Stimulated activated CD4-positive, alpha-beta T cell treated with anti-CD3 and anti-CD28 coated beads, TNF-alpha, amount 100 ng/mL, for 48 hours (primary cell): ENCODE results near the gene HS6ST3.

Experiments
- DNase-seq, 3 donors: peaks; one replicate each; pipeline ENCODE4 v3.0.0-alpha.2; 2020; ENCODE audit warnings: low read depth in 3 of 3

The HS6ST3 gene

GRCh38 chr13:96308568-96308967 is 218.7 kb downstream of the HS6ST3 start:
- no peak for DNase-seq

GRCh38 chr13:96314974-96315373 is 225.1 kb downstream of the HS6ST3 start:
- DNase-seq, result no peak

- DNase-seq, result no peak
These were observed 248.1 kb downstream of the HS6ST3 start for GRCh38 chr13:96338030-96338429.

- DNase-seq, result no peak
These were observed 252.4 kb downstream of the HS6ST3 start for GRCh38 chr13:96342286-96342685.

- DNase-seq, result no peak
These were observed 253.1 kb downstream of the HS6ST3 start for GRCh38 chr13:96342852-96343465.

- DNase-seq, result no peak
These were observed 257.0 kb downstream of the HS6ST3 start for GRCh38 chr13:96346921-96347320.

- DNase-seq, result no peak
These were observed 283.7 kb downstream of the HS6ST3 start for GRCh38 chr13:96373597-96373996.

GRCh38 chr13:96377835-96378234 is 287.9 kb downstream of the HS6ST3 start:
- DNase-seq, result no peak

- DNase-seq, result no peak
These were observed 290.1 kb downstream of the HS6ST3 start for GRCh38 chr13:96379967-96380366.

GRCh38 chr13:96381681-96382080 is 291.8 kb downstream of the HS6ST3 start:
- DNase-seq, result no peak

- no peak for DNase-seq
These were observed 298.7 kb downstream of the HS6ST3 start for GRCh38 chr13:96388598-96388997.

- DNase-seq, result no peak
These were observed 301.7 kb downstream of the HS6ST3 start for GRCh38 chr13:96391606-96392005.

- no peak for DNase-seq
These were observed 307.9 kb downstream of the HS6ST3 start for GRCh38 chr13:96397807-96398206.

- DNase-seq, result no peak
These were observed 308.6 kb downstream of the HS6ST3 start for GRCh38 chr13:96398486-96398885.

GRCh38 chr13:96403241-96403640 is 313.3 kb downstream of the HS6ST3 start:
- DNase-seq, result no peak

GRCh38 chr13:96403651-96404050 is 313.7 kb downstream of the HS6ST3 start:
- no peak for DNase-seq

- DNase-seq, result no peak
These were observed 326.0 kb downstream of the HS6ST3 start for GRCh38 chr13:96415831-96416385.

- no peak for DNase-seq
These were observed 328.2 kb downstream of the HS6ST3 start for GRCh38 chr13:96417939-96418685.

GRCh38 chr13:96421314-96421713 is 331.4 kb downstream of the HS6ST3 start:
- DNase-seq, result no peak

- DNase-seq, result no peak
These were observed 332.1 kb downstream of the HS6ST3 start for GRCh38 chr13:96422002-96422401.

- no peak for DNase-seq
These were observed 336.3 kb downstream of the HS6ST3 start for GRCh38 chr13:96426167-96426566.

GRCh38 chr13:96428911-96429310 is 339.0 kb downstream of the HS6ST3 start:
- no peak for DNase-seq

- DNase-seq, result no peak
These were observed 341.2 kb downstream of the HS6ST3 start for GRCh38 chr13:96431044-96431581.
